22Rv1 (cell line): ENCODE results near the gene DUSP1.

Experiments used
- CTCF ChIP-seq: fragments of 450-650 bp; IDR thresholded peaks from 2 replicates; pipeline ENCODE4 v1.5.1; 2017; ENCODE audit warnings: mild to moderate bottlenecking
- ZFX ChIP-seq: fragments of 450-650 bp; IDR thresholded peaks from 2 replicates; pipeline ENCODE4 v1.6.1; 2017; ENCODE audit warnings: antibody characterized with exemption, borderline replicate concordance

GRCh38 chr5:172774561-172775315 is 3.7 kb upstream of the DUSP1 start:
- TF ChIP-seq CTCF (no peak), ZFX (no peak)
